Heart left ventricle (tissue), 16 donors: ENCODE measurements around the gene RBM8A. TPM values are rescaled to one million over a fixed set of nuclear protein-coding genes. Genes with fewer than 3 reads are reported as not detected.
"Not testable (repeated sequence)": the region's sequence is repeated elsewhere in the genome, so short reads cannot be mapped to it uniquely, and the experiment has no call there.

Experiments
- ATAC-seq, 4 donors: fragments of 200-7000 bp; cut with Tn5 transposase; one replicate each; pipeline ENCODE4 v1.9.1; 2020 to 2022; ENCODE audit warnings: moderate library complexity in 4 of 4, mild to moderate bottlenecking in 3 of 4, moderate number of reproducible peaks in 1 of 4
- DNase-seq, 5 donors: peaks; one replicate each; pipeline ENCODE4 v3.0.0-alpha.2; 2020
- H3K27ac ChIP-seq, 12 donors: fragments of 200-600 bp; sonication (generic) in 4 of 12; one replicate each; pipeline versions ENCODE4 v1.5.0 to v1.8.0; 2016 to 2022; ENCODE audit warnings: mild to moderate bottlenecking in 2 of 12
- H3K27me3 ChIP-seq, 9 donors: fragments of 200-600 bp; sonication (generic) in 2 of 9; one replicate each; pipeline versions ENCODE4 v1.5.1 to v1.8.0; 2016 to 2022; ENCODE audit warnings: mild to moderate bottlenecking in 3 of 9
- H3K36me3 ChIP-seq, 9 donors: fragments of 200-600 bp; sonication (generic) in 2 of 9; one replicate each; pipeline versions ENCODE4 v1.5.0 to v1.8.0; 2018 to 2022; ENCODE audit warnings: mild to moderate bottlenecking in 2 of 9
- H3K4me1 ChIP-seq, 12 donors: fragments of 200-600 bp; sonication (generic) in 4 of 12; one replicate each; pipeline versions ENCODE4 v1.5.0 to v1.8.0; 2016 to 2022; ENCODE audit warnings: mild to moderate bottlenecking in 3 of 12
- H3K4me3 ChIP-seq, 12 donors: fragments of 200-600 bp; sonication (generic) in 4 of 12; one replicate each; pipeline versions ENCODE4 v1.5.0 to v1.8.0; 2017 to 2022; ENCODE audit warnings: mild to moderate bottlenecking in 9 of 12, moderate library complexity in 4 of 12
- H3K9me3 ChIP-seq, 12 donors: fragments of 200-600 bp; sonication (generic) in 4 of 12; one replicate each; pipeline versions ENCODE4 v1.5.0 to v1.8.0; 2016 to 2022; ENCODE audit warnings: mild to moderate bottlenecking in 1 of 12
- POLR2A ChIP-seq, 2 donors: fragments of 450-650 bp; IDR thresholded peaks; one replicate each; pipeline ENCODE4 v1.6.1; 2017; ENCODE audit warnings: antibody characterized with exemption in 2 of 2, mild to moderate bottlenecking in 2 of 2, moderate library complexity in 2 of 2
- WGBS, 4 donors: extraction: QIAGEN DNeasy Blood & Tissue Kit in 2 of 4; methylation state at CpG; one replicate each; pipeline versions ENCODE4 v1.1.5 to v1.1.7; 2013 to 2018; 5-methylcytosine and 5-hydroxymethylcytosine counted together
- intact Hi-C, 10 donors: fragments of 100-400 bp; cut with DNase I; formaldehyde crosslinking; loops; one replicate each; pipeline versions ENCODE4 v1.11.1 to v1.14.2; 2022
- polyA plus RNA-seq, 2 donors: library from polyadenylated mRNA; stranded (reverse); fragments of 200-250 nt; gene quantifications; one replicate each; pipeline ENCODE4 v1.2.3, GENCODE V29; 2013
- total RNA-seq, 9 donors: library from RNA; depleted of rRNA in 2 of 9; stranded (reverse); fragments of >200 nt in 2 of 9; fragmentation: NEBNext Ultra II Directional in 3 of 9; extraction: Animal tissue kit (Norgen Biotek cat#: 25700) in 3 of 9; gene quantifications; one replicate each; pipeline versions ENCODE4 v1.1.0 to v1.2.4, GENCODE V29; 2016 to 2023
- TF ChIP-seq, protein P1 (sequence below), 12 donors: fragments of 200-600 bp; sonication (generic) in 4 of 12; IDR thresholded peaks; one replicate each; pipeline versions ENCODE4 v1.5.0 to v1.8.0; 2018 to 2022; ENCODE audit warnings: antibody characterized with exemption in 12 of 12, mild to moderate bottlenecking in 5 of 12
- donor health status: ischemic (EF 13 %, LVEDD 7.1; RV severe dilation, severe dysfunction).
- donor health status: healthy with polysubstance abuse.
- donor health status: DM: no; HTN: yes; CAD: no.
- donor health status: DM: no; HTN: no; CAD: no.
- donor health status: ischemic (EF 25% LVEDD 6.9; RV normal size, moderate dysfunction).
- donor health status: ischemic (EF 25% LVEDD 5.7; RV mildly dilated, moderate dysfunction).
- donor health status: healthy.
- donor health status: DM: yes; HTN: yes; CAD: no.
- donor health status: ischemic (EF 35%, LVEDD 5.7; RV mildly dilated, moderate dysfunction).
- donor health status: nonischemic (EF 11% LVEDD 7.7; RV severe dilation, severe dysfunction).
- donor health status: DM: yes; HTN: yes; CAD: no.
- donor health status: PGD.
- donor health status: ischemic (EF 29% LVEDD 5.4; RV normal size, mild dysfunction).
- donor health status: nonischemic (EF 23%, LVEDD 6.1; RV moderate dilation, normal function).

RBM8A gene
- total and polyA plus RNA-seq, 11 donors: 57.9 to 186 (median 75.7) TPM

DNA sequence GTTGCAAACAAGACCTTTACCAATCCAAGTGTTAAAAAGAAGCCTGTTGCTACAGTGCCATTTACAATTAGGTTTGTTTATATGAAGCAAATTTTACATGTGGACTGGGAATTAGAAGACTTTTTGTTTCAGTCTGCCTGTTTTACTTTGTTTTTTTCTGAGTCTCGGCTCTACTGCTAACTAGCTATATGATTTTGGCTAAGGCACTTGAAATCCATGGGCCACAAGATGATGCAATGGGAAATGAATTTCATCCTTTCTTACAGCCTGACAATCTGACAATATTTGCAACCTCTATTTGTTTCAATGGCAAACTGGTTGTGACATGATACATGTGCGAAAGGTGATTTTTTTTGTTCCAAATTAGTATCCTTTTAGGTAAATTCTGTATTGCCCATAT lies 5.0 kb downstream of the RBM8A start:
- Histone ChIP-seq H3K27me3 (no peaks in the 10 kb centered on the region), H3K4me1 (peaks cover 10 to 33% (median 26%) of the 10 kb centered on the region in 12 donors), H3K36me3 (peaks cover 0 to 44% (median 32%) of the 10 kb centered on the region in 9 donors), H3K9me3 (no peaks in the 10 kb centered on the region), H3K27ac (no peak overlapping the region), H3K4me3 (no peak overlapping the region)
- no peak for TF ChIP-seq POLR2A (IDR thresholded peaks at IDR 0.05)
- TF ChIP-seq, protein P1, sequence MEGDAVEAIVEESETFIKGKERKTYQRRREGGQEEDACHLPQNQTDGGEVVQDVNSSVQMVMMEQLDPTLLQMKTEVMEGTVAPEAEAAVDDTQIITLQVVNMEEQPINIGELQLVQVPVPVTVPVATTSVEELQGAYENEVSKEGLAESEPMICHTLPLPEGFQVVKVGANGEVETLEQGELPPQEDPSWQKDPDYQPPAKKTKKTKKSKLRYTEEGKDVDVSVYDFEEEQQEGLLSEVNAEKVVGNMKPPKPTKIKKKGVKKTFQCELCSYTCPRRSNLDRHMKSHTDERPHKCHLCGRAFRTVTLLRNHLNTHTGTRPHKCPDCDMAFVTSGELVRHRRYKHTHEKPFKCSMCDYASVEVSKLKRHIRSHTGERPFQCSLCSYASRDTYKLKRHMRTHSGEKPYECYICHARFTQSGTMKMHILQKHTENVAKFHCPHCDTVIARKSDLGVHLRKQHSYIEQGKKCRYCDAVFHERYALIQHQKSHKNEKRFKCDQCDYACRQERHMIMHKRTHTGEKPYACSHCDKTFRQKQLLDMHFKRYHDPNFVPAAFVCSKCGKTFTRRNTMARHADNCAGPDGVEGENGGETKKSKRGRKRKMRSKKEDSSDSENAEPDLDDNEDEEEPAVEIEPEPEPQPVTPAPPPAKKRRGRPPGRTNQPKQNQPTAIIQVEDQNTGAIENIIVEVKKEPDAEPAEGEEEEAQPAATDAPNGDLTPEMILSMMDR (IDR thresholded peaks at IDR 0.05): no peak
- DNase-seq (no peak), ATAC-seq (no peak)
- intact Hi-C loops: no loop called here
- WGBS, 4 donors: 78 to 86% (median 81%) methylated on average over 2 of the region's 2 CpGs

DNA sequence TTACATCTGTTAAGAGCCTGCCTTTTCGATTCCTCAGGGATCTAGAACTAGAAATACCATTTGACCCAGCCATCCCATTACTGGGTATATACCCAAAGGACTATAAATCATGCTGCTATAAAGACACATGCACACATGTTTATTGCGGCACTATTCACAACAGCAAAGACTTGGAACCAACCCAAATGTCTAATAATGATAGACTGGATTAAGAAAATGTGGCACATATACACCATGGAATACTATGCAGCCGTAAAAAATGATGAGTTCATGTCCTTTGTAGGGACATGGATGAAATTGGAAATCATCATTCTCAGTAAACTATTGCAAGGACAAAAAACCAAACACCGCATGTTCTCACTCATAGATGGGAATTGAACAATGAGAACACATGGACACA lies 7.0 kb downstream of the RBM8A start:
- H3K4me3 ChIP-seq, ATAC-seq, intact Hi-C loops, DNase-seq, H3K27me3 ChIP-seq, H3K9me3 ChIP-seq, H3K27ac ChIP-seq: not testable (repeated sequence)
- H3K36me3 ChIP-seq: peaks cover 0 to 48% (median 39%) of the 10 kb centered on the region in 9 donors
- H3K4me1 ChIP-seq: peaks cover 5 to 29% (median 22%) of the 10 kb centered on the region in 12 donors
- WGBS, 4 donors: 79 to 97% (median 95%) methylated on average over 2 to 4 of the region's 4 CpGs

DNA sequence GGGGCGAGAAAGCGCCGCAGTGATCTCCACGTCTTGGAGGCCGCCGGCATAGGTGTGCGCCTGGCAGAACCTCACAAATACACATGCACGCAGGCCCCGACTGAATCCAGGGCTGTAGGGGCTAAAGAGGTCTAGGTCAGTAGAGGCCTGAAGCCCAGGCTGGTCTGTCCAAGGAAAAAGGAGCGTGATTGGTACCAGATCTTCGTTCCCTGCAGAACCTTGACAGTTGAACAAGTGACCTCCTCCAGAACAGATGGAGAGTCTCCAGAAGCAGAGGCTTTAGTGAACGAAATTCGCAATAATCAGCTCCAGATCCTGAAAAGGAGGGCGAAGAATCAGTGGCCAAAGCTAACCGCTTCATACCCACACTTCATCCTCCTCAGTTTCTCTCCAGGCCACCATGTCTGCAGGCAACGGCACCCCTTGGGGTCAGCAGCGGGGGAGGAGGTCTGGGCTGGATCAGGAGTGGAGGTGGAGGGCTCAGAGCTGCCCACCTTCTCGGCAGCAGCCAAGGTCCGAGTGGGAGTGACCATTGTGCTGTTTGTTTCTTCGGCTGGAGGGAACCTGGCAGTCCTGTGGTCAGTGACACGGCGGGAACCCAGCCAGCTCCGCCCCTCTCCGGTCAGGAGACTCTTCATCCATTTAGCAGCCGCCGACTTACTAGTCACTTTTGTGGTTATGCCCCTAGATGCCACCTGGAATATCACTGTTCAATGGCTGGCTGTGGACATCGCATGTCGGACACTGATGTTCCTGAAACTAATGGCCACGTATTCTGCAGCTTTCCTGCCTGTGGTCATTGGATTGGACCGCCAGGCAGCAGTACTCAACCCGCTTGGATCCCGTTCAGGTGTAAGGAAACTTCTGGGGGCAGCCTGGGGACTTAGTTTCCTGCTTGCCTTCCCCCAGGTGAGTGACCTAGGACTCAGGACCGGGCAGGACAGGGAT lies 8.0 kb downstream of the RBM8A start:
- no peak for TF ChIP-seq POLR2A (IDR thresholded peaks at IDR 0.05)
- TF ChIP-seq, protein P1 (IDR thresholded peaks at IDR 0.05): no peak
- Histone ChIP-seq H3K27me3 (no peaks in the 10 kb centered on the region), H3K27ac (peak overlapping the region; percentile 64 to 97 (median 92)), H3K4me1 (peaks cover 5 to 29% (median 22%) of the 10 kb centered on the region in 12 donors), H3K36me3 (peaks cover 0 to 55% (median 49%) of the 10 kb centered on the region in 9 donors), H3K4me3 (peak overlapping the region; percentile 72 to 99 (median 89)), H3K9me3 (no peaks in the 10 kb centered on the region)
- intact Hi-C loops: loop anchor here in 6 of 10 donors (2.0 to 5.0 kb wide), 3 partner anchors 38 to 72 kb away; partner anchors contain the start of genes LIX1L (in 5 of the 6), NUDT17 (in 2 of the 6), ANKRD34A (in 1 of the 6) and POLR3GL (in 1 of the 6)
- peak; percentile 7 to 43 (median 38) for ATAC-seq
- peak; percentile 54 to 71 (median 59) for DNase-seq
- WGBS, 4 donors: 1 to 7% (median 6%) methylated on average over 31 to 33 of the region's 33 CpGs

DNA sequence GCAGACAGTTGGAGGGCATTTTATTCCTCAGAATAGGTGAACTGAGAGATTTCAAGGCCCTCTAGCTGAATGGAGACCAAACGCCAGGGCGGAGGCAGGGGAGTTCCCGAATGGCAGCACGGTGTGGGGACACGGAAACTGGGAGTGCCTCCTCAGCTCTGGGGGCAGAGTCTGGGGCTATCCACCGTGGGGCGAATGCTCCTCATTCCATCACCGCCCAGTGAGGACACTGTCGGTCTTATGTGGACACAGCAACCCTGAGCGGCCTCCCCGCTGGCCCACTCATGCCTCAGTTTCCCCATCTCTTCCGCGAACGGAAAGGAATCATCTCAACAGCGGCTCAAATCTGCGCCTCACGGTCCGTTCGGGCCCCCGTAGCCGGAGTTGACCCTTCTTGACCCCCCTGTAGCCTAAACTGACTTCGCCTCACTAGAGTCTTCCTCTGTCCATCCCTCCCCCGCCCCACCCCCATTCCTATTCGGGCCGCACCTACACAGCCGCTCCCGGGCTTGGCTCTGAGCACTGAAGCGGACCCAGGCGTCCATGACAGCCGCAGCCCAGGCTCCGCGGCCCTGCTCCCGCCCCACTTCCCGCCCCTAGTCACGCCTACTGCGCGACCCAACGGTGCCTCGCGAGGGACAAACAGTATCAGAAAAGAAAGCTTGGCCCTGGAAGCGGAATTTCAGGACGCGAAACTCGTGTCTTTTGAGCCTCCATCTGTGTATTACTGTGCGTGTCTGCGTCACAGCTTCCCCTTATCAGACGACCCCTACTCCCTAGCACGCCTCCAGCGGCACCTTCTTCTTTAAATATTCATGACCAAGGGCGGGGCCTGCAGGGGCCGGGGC lies 8.9 kb downstream of the RBM8A start, which contains the start of gene PEX11B:
Gene PEX11B, minus strand, starts transcription at position 574 of the 848 bp plus-strand sequence. Its CDS starts 29 bp downstream, at position 545.
- WGBS, 4 donors: 0 to 1% (median 1%) methylated on average over 44 to 51 of the region's 51 CpGs
- intact Hi-C loops: loop anchor here in 6 of 10 donors (2.0 to 5.0 kb wide), 3 partner anchors 39 to 71 kb away; partner anchors contain the start of genes LIX1L (in 5 of the 6), NUDT17 (in 2 of the 6), ANKRD34A (in 1 of the 6) and POLR3GL (in 1 of the 6)
- Histone ChIP-seq H3K27ac (peak within 1 kb of the TSS; percentile 64 to 97 (median 92)), H3K4me1 (peaks cover 5 to 29% (median 22%) of the 10 kb centered on the region in 12 donors), H3K4me3 (peak within 1 kb of the TSS; percentile 72 to 99 (median 89)), H3K27me3 (no peaks in the 10 kb centered on the region), H3K9me3 (no peaks in the 10 kb centered on the region), H3K36me3 (peaks cover 0 to 55% (median 50%) of the 10 kb centered on the region in 9 donors)
- TF ChIP-seq, protein P1 (IDR thresholded peaks at IDR 0.05): no peak
- TF ChIP-seq POLR2A (IDR thresholded peaks at IDR 0.05): peak in 1 of 2 donors; percentile 34
- ATAC-seq (peak; percentile 91 to 96 (median 95)), DNase-seq (peak; percentile 89 to 93 (median 92))
